Panc1 (cell line): Measurements from ENCODE around the gene EARS2. TPM values are rescaled to one million over a fixed set of nuclear protein-coding genes. Genes with fewer than 3 reads are reported as not detected.

Experiments
- ATAC-seq: fragments of 200-7000 bp; cut with Tn5 transposase; 2 replicates; pipeline ENCODE4 v1.9.1; 2020; ENCODE audit warnings: mild to moderate bottlenecking, moderate library complexity
- BruUV-seq: library from RNA; stranded (reverse); fragments of 400-500 nt; replicated peaks from 2 replicates; lab custom pipeline; 2021; lab: Mats Ljungman, UMichigan
- CTCF ChIA-PET: fragments of 300-600 bp; sonication (Branson Sonifier 250); formaldehyde crosslinking; loops from one replicate; lab custom pipeline; 2022; ENCODE audit warnings: antibody characterized with exemption; lab: Charles Lee
- POLR2A ChIA-PET: fragments of 300-600 bp; sonication (Branson Sonifier 250); formaldehyde crosslinking; loops from one replicate; lab custom pipeline; 2022; ENCODE audit warnings: antibody characterized with exemption; lab: Charles Lee
- DNase-seq: peaks from one replicate; pipeline ENCODE4 v3.0.0-alpha.2; 2010; ENCODE audit warnings: low read depth, low spot score
- H3K27ac ChIP-seq: 2 replicates; pipeline ENCODE4 v1.5.1; 2011; ENCODE audit warnings: mild to moderate bottlenecking, low read length, inconsistent platforms
- H3K27me3 ChIP-seq: fragments of 200-500 bp; sonication (Bioruptor generic); 2 replicates; pipeline ENCODE4 v1.6.0; 2014; ENCODE audit warnings: low read length, inconsistent platforms; ENCODE audit not compliant: control insufficient read depth, insufficient read depth
- H3K36me3 ChIP-seq: fragments of 200-500 bp; sonication (Bioruptor generic); 2 replicates; pipeline ENCODE4 v1.5.1; 2014; ENCODE audit warnings: inconsistent platforms, mild to moderate bottlenecking, low read length, moderate library complexity; ENCODE audit not compliant: control insufficient read depth, insufficient read depth
- H3K4me1 ChIP-seq: 2 replicates; pipeline ENCODE4 v1.5.1; 2011; ENCODE audit warnings: inconsistent platforms, mild to moderate bottlenecking, low read length, moderate library complexity; ENCODE audit not compliant: control insufficient read depth, insufficient read depth
- H3K4me3 ChIP-seq, 2 experiments: 2 replicates each; pipeline ENCODE4 v1.5.1; 2011 to 2012; ENCODE audit warnings: low read depth in 2 of 2, low read length in 2 of 2, mild to moderate bottlenecking in 2 of 2, inconsistent platforms in 1 of 2, moderate library complexity in 1 of 2
- H3K9me3 ChIP-seq: fragments of 200-500 bp; sonication (Bioruptor generic); 2 replicates; pipeline ENCODE4 v1.5.1; 2014; ENCODE audit warnings: low read depth, mild to moderate bottlenecking, inconsistent platforms, low read length, moderate library complexity; ENCODE audit not compliant: control insufficient read depth, insufficient read depth
- CTCF ChIP-seq: fragments of 450-650 bp; IDR thresholded peaks from 2 replicates; pipeline ENCODE4 v1.5.1; 2017; ENCODE audit warnings: mild to moderate bottlenecking
- POLR2AphosphoS5 ChIP-seq: IDR thresholded peaks from 2 replicates; pipeline ENCODE4 v1.6.1; 2012; ENCODE audit warnings: mild to moderate bottlenecking, low read depth, low read length, moderate library complexity
- REST ChIP-seq, 2 experiments: IDR thresholded peaks; 2 replicates each; pipeline ENCODE4 v1.6.1; 2011 to 2012; ENCODE audit warnings: low read depth in 2 of 2, control low read depth in 1 of 2, low read length in 1 of 2, mild to moderate bottlenecking in 1 of 2, moderate library complexity in 1 of 2; ENCODE audit not compliant: insufficient read depth in 1 of 2
- SIN3A ChIP-seq: IDR thresholded peaks from 2 replicates; pipeline ENCODE4 v1.6.1; 2012; ENCODE audit warnings: low read depth, mild to moderate bottlenecking, low read length, moderate library complexity, borderline replicate concordance; ENCODE audit not compliant: insufficient read depth
- TCF7L2 ChIP-seq: IDR thresholded peaks from 2 replicates; pipeline ENCODE4 v1.6.1; 2011; ENCODE audit warnings: mild to moderate bottlenecking, low read depth, low read length, inconsistent platforms
- in situ Hi-C: cut with HindIII; loops from 2 replicates; pipeline ENCODE4 v1.10.0; 2016; ENCODE audit warnings: low sequenced_read_pairs, low pct_unique_long_range_greater_than_20kb
- intact Hi-C: fragments of 100-400 bp; cut with micrococcal nuclease; formaldehyde crosslinking; loops from one replicate; pipeline ENCODE4 v1.10.0; 2022; ENCODE audit not compliant: unreplicated experiment
- total RNA-seq: library from RNA; stranded (reverse); gene quantifications from one replicate; pipeline ENCODE4 v1.2.1, GENCODE V29; 2021; ENCODE audit not compliant: unreplicated experiment

The EARS2 gene
- total RNA-seq, 1 experiment from 2014 or later: 31.3 TPM

DNA sequence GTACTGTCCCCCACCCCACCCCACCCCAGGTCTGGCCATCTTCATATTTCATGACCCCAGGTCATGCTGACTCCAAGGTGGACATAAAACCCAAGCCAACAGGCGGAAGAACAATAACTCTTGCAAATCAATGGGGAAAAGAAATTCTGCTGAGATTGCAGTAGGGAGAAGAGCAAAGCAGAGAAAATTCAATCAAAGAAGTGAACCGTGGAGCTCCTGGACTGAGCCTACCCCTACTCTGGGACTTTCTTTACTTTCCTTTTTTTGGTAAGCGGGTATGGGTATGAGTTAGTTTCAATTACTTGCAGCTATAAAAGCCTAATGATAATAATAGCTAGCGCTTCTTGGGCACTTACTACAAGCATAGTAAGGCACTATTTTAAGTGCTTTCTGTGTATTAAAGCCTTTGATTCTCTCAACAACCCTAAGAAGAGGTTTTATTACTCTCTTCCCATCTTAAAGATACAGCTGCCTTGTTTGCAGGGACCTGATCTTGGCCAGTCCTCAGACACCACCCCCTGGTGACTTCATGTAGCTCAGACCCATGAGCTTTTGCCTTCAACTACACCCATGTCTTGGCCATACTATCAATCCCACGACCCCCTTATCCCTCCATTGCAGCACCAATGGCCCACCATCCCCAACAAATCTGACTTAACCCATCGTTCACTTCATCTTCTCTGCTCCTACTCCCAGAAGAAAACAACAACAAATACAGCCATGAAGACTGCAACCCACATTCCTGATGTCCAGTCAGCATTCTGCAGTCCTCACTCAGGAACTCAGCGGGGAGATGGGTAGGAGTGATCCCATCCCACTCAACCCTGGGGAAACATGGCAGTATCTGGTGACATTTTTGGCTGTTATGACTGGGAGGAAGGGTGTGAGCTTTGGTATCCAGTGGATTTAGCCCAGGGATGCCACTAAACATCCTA lies 51.2 kb downstream of the EARS2 start:
- POLR2A ChIA-PET: interaction anchor here (0.9 kb wide), 1 partner anchor 14 kb away, joined by 3 read pairs; no protein-coding TSS in a partner anchor

More for the DNA sequence above, 51.2 kb downstream of the EARS2 start:
- Histone ChIP-seq H3K27me3 (no peaks in the 10 kb centered on the region), H3K27ac (peak overlapping the region; percentile 83), H3K36me3 (no peaks in the 10 kb centered on the region), H3K4me3 (0 out of 4 replicates have a peak overlapping the region, but pooled peaks of 1 of the 2 experiments have one; percentile 3), H3K9me3 (no peaks in the 10 kb centered on the region), H3K4me1 (peaks cover 51% of the 10 kb centered on the region)
- TF ChIP-seq CTCF: no peak
- TF ChIP-seq POLR2AphosphoS5: no peak
- no peak for TF ChIP-seq SIN3A
- TF ChIP-seq REST (IDR thresholded peaks at IDR 0.05; ENCODE audit: insufficient read depth in 1 of 2, low read depth in 2 of 2, low read length in 1 of 2): no peak
- no peak for TF ChIP-seq TCF7L2
- CTCF ChIA-PET: no interaction called here
- intact Hi-C loops: no loop called here
- in situ Hi-C loops: no loop called here
- DNase-seq: no peak
- TSS peak; percentile 29 for BruUV-seq
- no peak for ATAC-seq
